GM10266 (cell line): ENCODE data around the gene ASXL3.

ENCODE experiments used
- DNase-seq: peaks from one replicate; pipeline ENCODE4 v3.0.0; 2012; ENCODE audit errors: extremely low spot score
- CTCF ChIP-seq: IDR thresholded peaks from 2 replicates; pipeline ENCODE4 v1.5.1; 2012; ENCODE audit warnings: mild to moderate bottlenecking, low read depth; ENCODE audit not compliant: control insufficient read depth, insufficient read depth; ENCODE audit errors: missing control alignments

The ASXL3 gene

GRCh38 chr18:33575451-33575850 is 2.6 kb upstream of the ASXL3 start:
- DNase-seq: no peak
- no peak for TF ChIP-seq CTCF

- TF ChIP-seq CTCF: no peak
- no peak for DNase-seq
Measured at GRCh38 chr18:33576999-33577646, 896 bp upstream of the ASXL3 start.

GRCh38 chr18:33578518-33579348 is 714 bp downstream of the ASXL3 start:
- DNase-seq: peak; percentile 59
- TF ChIP-seq CTCF: no peak

GRCh38 chr18:33579349-33580215 is 1.6 kb downstream of the ASXL3 start:
- no peak for TF ChIP-seq CTCF

GRCh38 chr18:33580546-33580945 is 2.5 kb downstream of the ASXL3 start:
- no peak for DNase-seq
- no peak for TF ChIP-seq CTCF

More at GRCh38 chr18:33579349-33580215, 1.6 kb downstream of the ASXL3 start:
- peak; percentile 34 for DNase-seq

- no peak for TF ChIP-seq CTCF
- DNase-seq: no peak
Measured at GRCh38 chr18:33581856-33582255, 3.8 kb downstream of the ASXL3 start.

- no peak for DNase-seq
- no peak for TF ChIP-seq CTCF
Measured at GRCh38 chr18:33583901-33584300, 5.9 kb downstream of the ASXL3 start.
